HL-60 (cell line): ENCODE data around the gene C22orf31.

Experiments
- DNase-seq, 2 experiments: peaks; one replicate each; pipeline ENCODE4 v3.0.0-alpha.2; 2010 to 2020; ENCODE audit warnings: low read depth in 1 of 2, low spot score in 1 of 2
- H3K27ac ChIP-seq: fragments of 250-450 bp; sonication (Bioruptor Pico); replicated peaks from 2 replicates; pipeline ENCODE4 v1.5.1; 2020; ENCODE audit warnings: mild to moderate bottlenecking, moderate library complexity
- H3K27me3 ChIP-seq: fragments of 250-450 bp; sonication (Bioruptor Pico); 2 replicates; pipeline ENCODE4 v1.5.1; 2021; ENCODE audit warnings: mild to moderate bottlenecking, moderate library complexity; ENCODE audit not compliant: insufficient read depth, poor library complexity, severe bottlenecking
- H3K4me3 ChIP-seq: replicated peaks from 2 replicates; pipeline ENCODE4 v1.5.1; 2011; ENCODE audit warnings: mild to moderate bottlenecking, control low read depth, low read length; ENCODE audit not compliant: insufficient read depth
- CTCF ChIP-seq: IDR thresholded peaks from one replicate; pipeline ENCODE4 v1.5.1; 2011; ENCODE audit warnings: low read length, control low read depth, inconsistent platforms; ENCODE audit not compliant: insufficient read depth
- GABPA ChIP-seq: IDR thresholded peaks from 2 replicates; pipeline ENCODE4 v1.6.1; 2012; ENCODE audit warnings: low read depth
- POLR2AphosphoS5 ChIP-seq: IDR thresholded peaks from 2 replicates; pipeline ENCODE4 v1.6.1; 2012; ENCODE audit warnings: low read depth
- REST ChIP-seq: IDR thresholded peaks from 2 replicates; pipeline ENCODE4 v1.6.1; 2012; ENCODE audit warnings: low read depth; ENCODE audit not compliant: insufficient replicate concordance
- SPI1 ChIP-seq: IDR thresholded peaks from 2 replicates; pipeline ENCODE4 v1.6.1; 2012; ENCODE audit warnings: low read depth, mild to moderate bottlenecking, borderline replicate concordance

Gene C22orf31

GRCh38 chr22:29081517-29082236 lies 20.0 kb upstream of the C22orf31 start:
- no peak overlapping the region for H3K27ac ChIP-seq
- no peak for TF ChIP-seq POLR2AphosphoS5
- no peak for TF ChIP-seq REST
- no peak for TF ChIP-seq GABPA
- TF ChIP-seq CTCF = no peak
- TF ChIP-seq SPI1 = no peak

GRCh38 chr22:29080106-29080975 lies 18.7 kb upstream of the C22orf31 start:
- H3K27me3 ChIP-seq = peaks cover 4% of the 10 kb centered on the region
- TF ChIP-seq POLR2AphosphoS5 = no peak
- H3K4me3 ChIP-seq = no peak overlapping the region
- no peak for DNase-seq
- H3K27ac ChIP-seq = no peak overlapping the region

More at GRCh38 chr22:29081517-29082236, 20.0 kb upstream of the C22orf31 start:
- no peaks in the 10 kb centered on the region for H3K27me3 ChIP-seq
- no peak overlapping the region for H3K4me3 ChIP-seq
- DNase-seq = no peak

- TF ChIP-seq REST (no peak), CTCF (no peak), POLR2AphosphoS5 (no peak), GABPA (no peak), SPI1 (no peak)
- H3K4me3 ChIP-seq = no peak overlapping the region
- H3K27ac ChIP-seq = no peak overlapping the region
- no peak for DNase-seq
- peaks cover 13% of the 10 kb centered on the region for H3K27me3 ChIP-seq
Measured at GRCh38 chr22:29079218-29079901, 17.7 kb upstream of the C22orf31 start.

- no peak for TF ChIP-seq SPI1
- no peak for TF ChIP-seq REST
- no peak for TF ChIP-seq CTCF
- TF ChIP-seq POLR2AphosphoS5 = no peak
- TF ChIP-seq GABPA = no peak
Measured at GRCh38 chr22:29078869-29079207, 17.2 kb upstream of the C22orf31 start.

More at GRCh38 chr22:29078869-29079207, 17.2 kb upstream of the C22orf31 start:
- no peak for DNase-seq
- Histone ChIP-seq H3K27me3 (peaks cover 18% of the 10 kb centered on the region), H3K4me3 (no peak overlapping the region), H3K27ac (no peak overlapping the region)
